Measurements from ENCODE around the gene SP140L.
"Not testable (repeated sequence)": the region's sequence is repeated elsewhere in the genome, so short reads cannot be mapped to it uniquely, and the experiment has no call there.

Gene SP140L

GRCh38 chr2:230311634-230312033 lies 15.4 kb upstream of the SP140L start:
- not testable (repeated sequence) for H3K4me1 ChIP-seq (ENCODE audit: control insufficient read depth, insufficient read depth, low read depth, low read length); H4K91ac ChIP-seq (ENCODE audit: low read length); H3K27me3 ChIP-seq (ENCODE audit: control insufficient read depth in 1 of 2, insufficient read depth in 1 of 2, low read length in 2 of 2); H2BK5ac ChIP-seq (ENCODE audit: low read depth, low read length, poor library complexity, severe bottlenecking); H3K14ac ChIP-seq (ENCODE audit: low read length in 2 of 2); H3K9ac ChIP-seq (ENCODE audit: low read length); H4K8ac ChIP-seq (ENCODE audit: low read length); H2BK120ac ChIP-seq (ENCODE audit: low read depth, low read length); H3K4me3 ChIP-seq (ENCODE audit: insufficient read depth in 1 of 2, low read depth in 1 of 2, low read length in 2 of 2); H3K4ac ChIP-seq (ENCODE audit: low read depth in 1 of 2, low read length in 2 of 2); H2BK12ac ChIP-seq (ENCODE audit: low read length in 2 of 2); H2AK5ac ChIP-seq (ENCODE audit: low read length, severe bottlenecking); DNase-seq; H3K4me2 ChIP-seq (ENCODE audit: low read length, poor library complexity, severe bottlenecking); H2BK15ac ChIP-seq (ENCODE audit: low read depth, poor library complexity, severe bottlenecking); H2AFZ ChIP-seq (ENCODE audit: low read depth, low read length); H3K27ac ChIP-seq (ENCODE audit: low read length, poor library complexity, severe bottlenecking); H3K36me3 ChIP-seq (ENCODE audit: control insufficient read depth in 1 of 2, insufficient read depth in 2 of 2, low read depth in 1 of 2, low read length in 2 of 2); H3K9me3 ChIP-seq (ENCODE audit: control insufficient read depth, low read length); H3K79me1 ChIP-seq (replicated peaks; ENCODE audit: low read length, poor library complexity, severe bottlenecking); H3K18ac ChIP-seq (ENCODE audit: low read depth in 1 of 2, low read length in 2 of 2); H3K23ac ChIP-seq (ENCODE audit: low read length in 2 of 2)
- 100% methylated on average over 1 of the region's 1 CpG for WGBS

GRCh38 chr2:230312638-230313037 lies 14.4 kb upstream of the SP140L start:
- Histone ChIP-seq H2AK5ac (ENCODE audit: low read length, severe bottlenecking) (no peak overlapping the region), H3K4me3 (ENCODE audit: insufficient read depth in 1 of 2, low read depth in 1 of 2, low read length in 2 of 2) (no peak overlapping the region), H2BK120ac (ENCODE audit: low read depth, low read length) (no peak overlapping the region), H3K36me3 (ENCODE audit: control insufficient read depth in 1 of 2, insufficient read depth in 2 of 2, low read depth in 1 of 2, low read length in 2 of 2) (no peaks in the 10 kb centered on the region), H3K9me3 (ENCODE audit: control insufficient read depth, low read length) (no peaks in the 10 kb centered on the region), H2BK15ac (ENCODE audit: low read depth, poor library complexity, severe bottlenecking) (no peak overlapping the region), H3K27me3 (ENCODE audit: control insufficient read depth in 1 of 2, insufficient read depth in 1 of 2, low read length in 2 of 2) (no peaks in the 10 kb centered on the region), H2BK5ac (ENCODE audit: low read depth, low read length, poor library complexity, severe bottlenecking) (no peak overlapping the region), H4K91ac (ENCODE audit: low read length) (no peak overlapping the region), H3K79me1 (replicated peaks; ENCODE audit: low read length, poor library complexity, severe bottlenecking) (no peaks in the 10 kb centered on the region), H2AFZ (ENCODE audit: low read depth, low read length) (no peak overlapping the region), H3K14ac (ENCODE audit: low read length in 2 of 2) (no peak overlapping the region), H3K27ac (ENCODE audit: low read length, poor library complexity, severe bottlenecking) (no peak overlapping the region), H3K18ac (ENCODE audit: low read depth in 1 of 2, low read length in 2 of 2) (no peak overlapping the region), H3K4ac (ENCODE audit: low read depth in 1 of 2, low read length in 2 of 2) (no peak overlapping the region), H3K4me2 (ENCODE audit: low read length, poor library complexity, severe bottlenecking) (no peak overlapping the region), H3K9ac (ENCODE audit: low read length) (no peak overlapping the region), H3K4me1 (ENCODE audit: control insufficient read depth, insufficient read depth, low read depth, low read length) (peaks cover 9% of the 10 kb centered on the region), H2BK12ac (ENCODE audit: low read length in 2 of 2) (no peak overlapping the region), H3K23ac (ENCODE audit: low read length in 2 of 2) (no peak overlapping the region), H4K8ac (ENCODE audit: low read length) (no peak overlapping the region)
- no peak for DNase-seq
- 39% methylated on average over 2 of the region's 2 CpGs for WGBS

GRCh38 chr2:230317366-230317765 lies 9.6 kb upstream of the SP140L start:
- Histone ChIP-seq H3K27ac (ENCODE audit: low read length, poor library complexity, severe bottlenecking) (no peak overlapping the region), H3K4me1 (ENCODE audit: control insufficient read depth, insufficient read depth, low read depth, low read length) (peaks cover 8% of the 10 kb centered on the region), H2AFZ (ENCODE audit: low read depth, low read length) (no peak overlapping the region), H3K4me3 (ENCODE audit: insufficient read depth in 1 of 2, low read depth in 1 of 2, low read length in 2 of 2) (no peak overlapping the region), H2AK5ac (ENCODE audit: low read length, severe bottlenecking) (no peak overlapping the region), H3K9me3 (ENCODE audit: control insufficient read depth, low read length) (peaks cover 4% of the 10 kb centered on the region), H2BK15ac (ENCODE audit: low read depth, poor library complexity, severe bottlenecking) (no peak overlapping the region), H3K36me3 (ENCODE audit: control insufficient read depth in 1 of 2, insufficient read depth in 2 of 2, low read depth in 1 of 2, low read length in 2 of 2) (no peaks in the 10 kb centered on the region), H3K9ac (ENCODE audit: low read length) (no peak overlapping the region), H4K91ac (ENCODE audit: low read length) (no peak overlapping the region), H3K18ac (ENCODE audit: low read depth in 1 of 2, low read length in 2 of 2) (no peak overlapping the region), H3K14ac (ENCODE audit: low read length in 2 of 2) (no peak overlapping the region), H2BK12ac (ENCODE audit: low read length in 2 of 2) (no peak overlapping the region), H3K23ac (ENCODE audit: low read length in 2 of 2) (no peak overlapping the region), H3K4ac (ENCODE audit: low read depth in 1 of 2, low read length in 2 of 2) (no peak overlapping the region), H2BK120ac (ENCODE audit: low read depth, low read length) (no peak overlapping the region), H3K79me1 (replicated peaks; ENCODE audit: low read length, poor library complexity, severe bottlenecking) (no peaks in the 10 kb centered on the region), H3K4me2 (ENCODE audit: low read length, poor library complexity, severe bottlenecking) (no peak overlapping the region), H2BK5ac (ENCODE audit: low read depth, low read length, poor library complexity, severe bottlenecking) (no peak overlapping the region), H4K8ac (ENCODE audit: low read length) (no peak overlapping the region), H3K27me3 (ENCODE audit: control insufficient read depth in 1 of 2, insufficient read depth in 1 of 2, low read length in 2 of 2) (no peaks in the 10 kb centered on the region)
- DNase-seq, result no peak
- WGBS, result 83% methylated on average over 3 of the region's 3 CpGs

GRCh38 chr2:230318190-230319121 lies 8.5 kb upstream of the SP140L start:
- H3K79me1 ChIP-seq (replicated peaks; ENCODE audit: low read length, poor library complexity, severe bottlenecking), result no peaks in the 10 kb centered on the region
- H2BK15ac ChIP-seq (ENCODE audit: low read depth, poor library complexity, severe bottlenecking), result no peak overlapping the region
- H4K91ac ChIP-seq (ENCODE audit: low read length), result no peak overlapping the region
- no peak overlapping the region for H3K4me2 ChIP-seq (ENCODE audit: low read length, poor library complexity, severe bottlenecking)
- no peak overlapping the region for H3K14ac ChIP-seq (ENCODE audit: low read length in 2 of 2)
- H3K9me3 ChIP-seq (ENCODE audit: control insufficient read depth, low read length), result peaks cover 12% of the 10 kb centered on the region
- H3K4ac ChIP-seq (ENCODE audit: low read depth in 1 of 2, low read length in 2 of 2), result no peak overlapping the region
- H3K4me3 ChIP-seq (ENCODE audit: insufficient read depth in 1 of 2, low read depth in 1 of 2, low read length in 2 of 2), result no peak overlapping the region
- no peaks in the 10 kb centered on the region for H3K36me3 ChIP-seq (ENCODE audit: control insufficient read depth in 1 of 2, insufficient read depth in 2 of 2, low read depth in 1 of 2, low read length in 2 of 2)
- no peak overlapping the region for H3K27ac ChIP-seq (ENCODE audit: low read length, poor library complexity, severe bottlenecking)
- no peaks in the 10 kb centered on the region for H3K27me3 ChIP-seq (ENCODE audit: control insufficient read depth in 1 of 2, insufficient read depth in 1 of 2, low read length in 2 of 2)
- H4K8ac ChIP-seq (ENCODE audit: low read length), result no peak overlapping the region
- H2BK120ac ChIP-seq (ENCODE audit: low read depth, low read length), result no peak overlapping the region
- H3K18ac ChIP-seq (ENCODE audit: low read depth in 1 of 2, low read length in 2 of 2), result no peak overlapping the region
- H3K9ac ChIP-seq (ENCODE audit: low read length), result no peak overlapping the region
- 75% methylated on average over 6 of the region's 6 CpGs for WGBS
- H2BK5ac ChIP-seq (ENCODE audit: low read depth, low read length, poor library complexity, severe bottlenecking), result no peak overlapping the region
- peaks cover 8% of the 10 kb centered on the region for H3K4me1 ChIP-seq (ENCODE audit: control insufficient read depth, insufficient read depth, low read depth, low read length)
- no peak overlapping the region for H2AFZ ChIP-seq (ENCODE audit: low read depth, low read length)
- H2AK5ac ChIP-seq (ENCODE audit: low read length, severe bottlenecking), result no peak overlapping the region
- no peak overlapping the region for H2BK12ac ChIP-seq (ENCODE audit: low read length in 2 of 2)
- DNase-seq, result no peak
- no peak overlapping the region for H3K23ac ChIP-seq (ENCODE audit: low read length in 2 of 2)
